ENCODE data around the gene PHYHIPL.

- no peak for TF ChIP-seq CTCF (IDR thresholded peaks at IDR 0.05)
- TF ChIP-seq POLR2A (IDR thresholded peaks at IDR 0.05) = no peak
- no peak for TF ChIP-seq EP300 (IDR thresholded peaks at IDR 0.05)
These were observed 65.6 kb downstream of the PHYHIPL start for GRCh38 chr10:59242057-59242456.
